Right lobe of liver (tissue), 4 donors: Measurements from ENCODE around the gene SLC6A18.

ENCODE experiments used
- POLR2A ChIP-seq: fragments of 450-650 bp; IDR thresholded peaks from one replicate; pipeline ENCODE4 v1.6.1; 2017; ENCODE audit warnings: antibody characterized with exemption, mild to moderate bottlenecking
- TF ChIP-seq, protein P1 (sequence below), 4 donors: fragments of 200-600 bp in 3 of 4; fragments of 450-650 bp in 1 of 4; IDR thresholded peaks; one replicate each; pipeline versions ENCODE4 v1.5.1 to v1.8.0; 2016 to 2022; ENCODE audit warnings: antibody characterized with exemption in 4 of 4, mild to moderate bottlenecking in 2 of 4
- donor health status: DM: no; HTN: no; CAD: no.
- donor health status: DM: no; HTN: no; CAD: no.
- donor health status: DM: no; HTN: yes; CAD: no.

DNA sequence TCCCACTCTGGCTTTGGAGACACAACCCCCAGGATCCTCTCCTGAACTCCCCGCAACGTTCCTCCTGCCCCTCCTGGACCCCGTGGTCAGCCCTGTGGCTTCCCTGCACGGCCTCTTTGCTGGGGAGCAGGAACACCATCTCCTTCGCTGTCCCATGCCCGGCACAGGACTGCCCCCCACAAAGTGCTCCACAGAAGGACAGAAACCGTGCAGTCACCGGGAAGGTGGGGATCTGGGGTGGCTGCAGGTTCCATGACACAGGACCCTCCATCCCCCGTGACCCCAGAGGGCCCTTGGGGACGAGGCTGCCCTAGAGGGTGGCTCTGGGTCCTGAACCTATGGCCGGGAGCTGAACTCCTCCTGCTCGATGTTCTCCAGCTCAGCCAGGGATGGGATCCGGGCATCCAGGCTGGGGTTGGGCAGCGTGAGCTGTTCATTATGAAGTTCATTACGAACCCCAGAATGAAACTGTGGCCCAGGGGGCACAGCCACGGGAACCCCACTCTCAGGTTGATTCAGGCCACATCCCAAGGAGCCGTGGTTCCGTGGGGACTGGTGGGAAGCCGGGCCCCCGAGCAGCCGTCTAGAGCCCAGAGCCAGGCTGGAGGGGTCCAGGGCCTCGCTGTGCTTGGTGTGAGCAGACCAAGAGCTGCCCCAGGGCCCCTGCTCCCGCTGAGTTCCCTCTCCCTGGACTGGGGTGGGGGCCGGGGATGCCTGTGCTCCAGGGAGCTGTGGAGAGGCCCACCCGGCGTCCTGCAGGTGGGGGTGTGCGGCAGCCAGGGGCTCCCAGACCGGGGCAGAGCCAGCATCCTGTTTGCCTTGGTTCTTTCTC is 24.5 kb upstream of the SLC6A18 start:
- TF ChIP-seq, protein P1, sequence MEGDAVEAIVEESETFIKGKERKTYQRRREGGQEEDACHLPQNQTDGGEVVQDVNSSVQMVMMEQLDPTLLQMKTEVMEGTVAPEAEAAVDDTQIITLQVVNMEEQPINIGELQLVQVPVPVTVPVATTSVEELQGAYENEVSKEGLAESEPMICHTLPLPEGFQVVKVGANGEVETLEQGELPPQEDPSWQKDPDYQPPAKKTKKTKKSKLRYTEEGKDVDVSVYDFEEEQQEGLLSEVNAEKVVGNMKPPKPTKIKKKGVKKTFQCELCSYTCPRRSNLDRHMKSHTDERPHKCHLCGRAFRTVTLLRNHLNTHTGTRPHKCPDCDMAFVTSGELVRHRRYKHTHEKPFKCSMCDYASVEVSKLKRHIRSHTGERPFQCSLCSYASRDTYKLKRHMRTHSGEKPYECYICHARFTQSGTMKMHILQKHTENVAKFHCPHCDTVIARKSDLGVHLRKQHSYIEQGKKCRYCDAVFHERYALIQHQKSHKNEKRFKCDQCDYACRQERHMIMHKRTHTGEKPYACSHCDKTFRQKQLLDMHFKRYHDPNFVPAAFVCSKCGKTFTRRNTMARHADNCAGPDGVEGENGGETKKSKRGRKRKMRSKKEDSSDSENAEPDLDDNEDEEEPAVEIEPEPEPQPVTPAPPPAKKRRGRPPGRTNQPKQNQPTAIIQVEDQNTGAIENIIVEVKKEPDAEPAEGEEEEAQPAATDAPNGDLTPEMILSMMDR (IDR thresholded peaks at IDR 0.05) = no peak
- no peak for TF ChIP-seq POLR2A
